GDM1 (cell line): ENCODE data around the gene ALPK1.

Experiments used
- DNase-seq: peaks from one replicate; lab custom pipeline; 2025; lab: John Stamatoyannopoulos, UW

Gene ALPK1

DNA sequence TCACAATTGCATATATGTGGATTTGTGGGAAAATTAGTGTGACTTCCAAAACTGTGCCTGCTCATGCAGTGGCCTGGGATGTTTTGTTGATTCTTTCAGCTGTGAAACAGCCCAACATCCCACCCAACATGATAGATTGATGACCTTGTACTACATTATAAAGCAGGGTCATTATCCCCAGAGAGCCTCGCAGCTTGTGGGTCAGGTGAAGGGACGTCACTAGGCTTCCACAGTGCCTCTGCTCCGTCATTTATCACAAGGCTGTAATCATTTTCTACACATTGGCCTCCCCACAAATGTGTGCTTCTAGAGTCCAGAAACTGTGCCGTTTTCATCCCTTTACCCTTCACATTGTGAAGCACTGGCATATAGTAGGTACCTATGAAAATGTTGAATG, 31.6 kb downstream of the ALPK1 start:
- DNase-seq, result no peak

- no peak for DNase-seq
Observed at GRCh38 chr4:112329672-112330375, 32.7 kb downstream of the ALPK1 start.

GRCh38 chr4:112330921-112331320, 33.8 kb downstream of the ALPK1 start:
- DNase-seq, result no peak

DNA sequence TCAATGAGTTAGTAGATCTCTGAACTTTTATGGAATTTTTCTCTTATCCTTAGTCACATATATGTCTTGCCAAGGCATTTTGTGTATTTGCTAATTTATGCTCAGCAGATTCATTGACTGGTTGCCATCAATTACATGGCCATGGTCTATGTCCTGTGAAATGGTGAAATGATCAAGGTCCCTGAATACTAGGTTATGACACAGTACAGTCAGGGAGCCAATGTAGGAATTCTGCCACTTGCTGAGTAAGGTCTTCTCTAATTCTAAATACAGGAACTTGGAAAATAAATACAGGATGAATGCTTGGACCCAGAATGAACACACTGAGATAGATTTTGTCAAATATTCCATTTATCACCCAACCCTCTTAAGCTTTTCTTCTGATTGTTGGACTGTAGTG, 35.2 kb downstream of the ALPK1 start:
- no peak for DNase-seq

DNA sequence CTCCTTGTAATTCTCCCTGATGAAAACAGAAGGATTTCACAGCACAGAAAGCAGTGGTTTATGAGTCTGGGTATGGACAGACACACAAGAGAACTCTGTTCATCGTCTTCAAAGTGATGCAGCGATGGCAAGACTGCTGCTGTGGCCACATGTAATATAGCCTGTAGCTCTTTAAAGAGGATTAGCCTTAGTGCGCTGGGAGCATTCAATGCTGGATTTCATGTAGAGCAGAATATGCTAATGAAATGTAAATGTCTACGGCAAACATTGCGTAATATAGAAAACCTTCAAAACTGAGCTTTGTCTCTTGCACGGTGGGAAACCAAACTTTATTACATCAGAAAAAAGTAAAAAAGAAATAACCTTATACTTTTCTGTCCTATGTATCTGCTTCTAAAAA, 42.9 kb downstream of the ALPK1 start:
- no peak for DNase-seq

DNA sequence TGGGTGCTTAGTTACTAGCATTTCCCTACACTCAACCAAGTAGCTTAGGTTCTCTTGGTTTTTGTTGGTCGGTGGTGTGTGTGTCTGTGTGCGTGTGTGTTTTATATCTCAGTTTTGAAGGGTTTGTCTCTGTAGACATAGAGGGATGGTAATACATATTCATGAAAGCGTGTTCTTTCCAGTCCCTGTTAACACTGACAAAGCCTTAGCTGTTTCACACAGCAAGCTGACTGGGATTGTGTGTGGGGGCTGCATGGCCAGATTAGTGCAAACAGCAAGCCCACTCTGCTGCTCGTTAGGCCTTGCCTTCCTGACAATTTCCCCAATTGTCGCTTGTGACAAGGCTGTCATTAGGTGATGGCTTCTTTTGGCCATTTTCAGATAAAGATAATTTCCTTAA, 43.9 kb downstream of the ALPK1 start:
- no peak for DNase-seq

- DNase-seq, result no peak
Observed at GRCh38 chr4:112343330-112344080, 46.3 kb downstream of the ALPK1 start.

DNA sequence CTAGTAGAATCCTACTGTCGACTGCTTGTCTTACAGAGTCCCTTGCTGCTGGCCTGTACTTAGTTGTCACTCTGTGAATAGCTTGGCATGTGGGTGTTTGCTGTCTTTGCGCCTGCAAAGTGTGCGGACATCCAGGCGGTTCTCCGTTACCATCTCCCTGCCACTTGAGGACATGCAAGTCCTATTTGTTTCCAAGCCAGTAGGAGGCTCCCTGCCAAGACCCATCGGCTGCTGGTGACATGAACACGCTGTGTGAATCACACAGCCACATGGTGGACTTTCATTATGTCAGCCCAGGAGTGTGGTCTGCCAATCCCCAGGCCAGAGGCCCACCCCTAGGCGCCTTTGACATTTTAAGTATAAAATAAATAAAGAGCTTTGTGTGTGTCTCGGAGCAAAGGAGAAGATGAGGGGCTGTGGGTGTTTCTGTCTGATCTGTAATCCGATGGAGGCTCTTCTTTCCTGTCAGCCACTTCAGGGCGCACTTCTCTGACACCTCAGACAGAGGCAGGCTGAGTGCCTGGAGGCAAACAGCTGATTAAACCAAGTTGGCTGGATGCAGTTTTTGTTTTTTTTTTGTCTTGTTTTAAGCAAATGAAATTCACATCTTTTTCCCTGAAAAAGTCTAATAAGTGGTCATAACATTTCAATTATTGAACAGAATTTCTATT, 51.5 kb downstream of the ALPK1 start:
- DNase-seq, result no peak

DNA sequence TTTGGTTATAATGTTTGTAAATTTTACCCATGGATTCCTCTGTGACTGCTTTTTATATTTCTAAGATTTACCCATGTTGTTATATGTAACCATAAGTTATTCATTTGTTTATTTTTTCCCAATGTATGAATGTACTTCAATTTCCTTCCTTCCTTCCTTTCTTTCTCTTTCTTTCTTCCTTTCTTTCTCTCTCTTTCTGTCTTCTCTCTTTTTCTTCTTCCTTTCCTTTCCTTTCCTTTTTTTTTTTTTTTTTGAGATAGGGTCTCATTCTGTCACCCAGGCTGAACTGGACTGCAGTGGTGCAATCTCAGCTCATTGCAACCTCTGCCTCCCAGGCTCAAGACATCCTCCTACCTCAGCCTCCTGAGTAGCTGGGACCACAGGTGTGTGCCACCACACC, 55.6 kb downstream of the ALPK1 start:
- DNase-seq, result no peak

DNA sequence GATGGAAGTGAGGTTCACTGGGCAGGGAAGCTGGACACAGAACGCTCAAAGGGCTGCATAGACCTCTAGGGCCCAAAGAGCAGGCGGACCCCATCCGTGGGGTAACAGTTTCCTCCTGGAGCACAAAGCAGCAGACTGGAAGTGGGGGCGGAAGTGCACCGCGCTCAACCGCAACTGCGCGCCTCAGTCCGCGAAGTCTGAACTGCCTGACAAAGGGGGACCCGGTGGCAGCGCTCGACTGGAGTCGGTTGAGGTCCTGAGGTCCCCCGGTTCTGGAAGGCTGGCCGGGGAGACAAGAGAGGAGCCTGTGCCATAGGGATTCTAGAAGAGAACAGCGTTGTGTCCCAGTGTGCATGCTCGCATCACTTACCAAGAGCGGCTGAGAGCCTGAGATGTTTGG, 58.5 kb downstream of the ALPK1 start:
- DNase-seq, result no peak

- DNase-seq, result no peak
Observed at GRCh38 chr4:112357453-112357852, 60.3 kb downstream of the ALPK1 start.

DNA sequence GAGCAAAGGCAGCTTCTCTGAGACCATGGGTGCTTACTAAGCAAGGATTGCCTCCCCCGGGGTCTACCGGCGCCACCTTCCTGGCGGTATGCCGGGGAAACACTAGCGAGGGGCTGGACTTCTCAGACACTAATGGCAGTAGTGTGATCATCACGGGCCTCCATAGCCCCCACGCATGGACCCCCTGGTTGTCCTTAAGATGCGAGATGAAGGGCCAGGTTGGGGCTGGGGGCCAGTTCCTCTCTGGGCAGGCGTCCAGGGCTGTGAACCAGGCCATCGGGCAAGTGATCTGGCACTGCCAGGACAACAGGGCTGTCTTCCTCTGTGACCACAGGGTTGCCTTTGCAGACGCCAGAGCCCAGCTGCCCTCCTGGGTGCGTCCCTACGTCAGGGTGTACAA, 60.7 kb downstream of the ALPK1 start:
- no peak for DNase-seq

GRCh38 chr4:112358415-112358814, 61.2 kb downstream of the ALPK1 start:
- no peak for DNase-seq

DNA sequence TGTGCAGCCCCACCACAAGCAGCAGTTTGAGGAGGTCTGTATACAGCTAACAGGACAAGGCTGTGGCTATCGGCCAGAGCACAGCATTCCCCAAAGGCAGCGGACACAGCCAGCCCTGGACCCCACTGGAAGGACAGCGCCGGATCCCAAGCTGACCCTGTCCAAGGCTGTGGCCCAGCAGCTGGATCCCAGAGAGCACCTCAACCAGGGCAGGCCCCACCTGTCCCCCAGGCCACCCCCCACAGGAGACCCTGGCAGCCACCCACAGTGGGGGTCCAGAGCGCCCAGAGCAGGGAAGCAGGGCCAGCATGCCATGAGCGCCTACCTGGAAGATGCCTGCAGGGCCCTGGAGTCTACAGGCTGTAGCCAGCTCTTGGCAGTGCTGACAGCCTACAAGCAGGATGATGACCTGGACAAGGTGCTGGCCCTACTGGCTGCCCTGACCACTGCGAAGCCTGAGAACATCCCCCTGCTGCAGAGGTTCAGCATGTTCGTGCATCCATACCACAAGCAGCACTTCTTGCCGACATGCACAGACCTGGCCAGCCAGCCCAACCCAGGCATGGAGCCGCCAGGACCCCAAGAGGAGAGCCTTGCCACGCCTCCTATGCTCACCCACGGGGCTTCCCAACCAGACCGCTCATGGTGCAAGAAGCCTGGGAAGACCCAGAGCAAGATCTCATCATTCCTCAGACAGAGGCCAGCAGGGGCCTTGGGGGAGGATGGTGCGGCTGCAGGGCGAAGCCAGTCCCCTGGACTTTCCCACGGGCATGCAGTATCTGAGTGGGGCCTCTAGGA, 62.0 kb downstream of the ALPK1 start:
- no peak for DNase-seq

GRCh38 chr4:112361181-112361791, 64.1 kb downstream of the ALPK1 start:
- no peak for DNase-seq

GRCh38 chr4:112370466-112370865, 73.3 kb downstream of the ALPK1 start:
- DNase-seq, result no peak

- no peak for DNase-seq
Observed at GRCh38 chr4:112371361-112371760, 74.2 kb downstream of the ALPK1 start.

- no peak for DNase-seq
Observed at GRCh38 chr4:112374850-112375249, 77.7 kb downstream of the ALPK1 start.

DNA sequence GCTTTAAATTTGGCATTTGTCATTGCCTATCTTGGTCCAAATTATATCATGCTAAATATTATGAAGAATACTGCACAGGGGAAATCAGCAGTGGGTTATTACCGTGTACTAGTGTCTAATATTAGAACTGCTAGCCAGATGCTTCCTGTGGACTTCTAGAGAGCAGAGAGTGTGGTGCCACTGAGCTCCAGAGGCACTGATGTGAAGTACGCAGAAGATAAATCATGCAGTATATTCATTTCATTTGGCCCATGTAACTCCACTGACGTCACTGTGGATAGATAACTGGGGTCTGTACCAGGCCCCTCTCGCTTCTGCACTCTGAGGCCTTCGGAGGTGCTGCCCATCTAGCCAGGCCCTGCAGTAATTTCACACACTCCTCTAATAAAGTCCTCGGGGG, 80.0 kb downstream of the ALPK1 start:
- DNase-seq, result no peak

DNA sequence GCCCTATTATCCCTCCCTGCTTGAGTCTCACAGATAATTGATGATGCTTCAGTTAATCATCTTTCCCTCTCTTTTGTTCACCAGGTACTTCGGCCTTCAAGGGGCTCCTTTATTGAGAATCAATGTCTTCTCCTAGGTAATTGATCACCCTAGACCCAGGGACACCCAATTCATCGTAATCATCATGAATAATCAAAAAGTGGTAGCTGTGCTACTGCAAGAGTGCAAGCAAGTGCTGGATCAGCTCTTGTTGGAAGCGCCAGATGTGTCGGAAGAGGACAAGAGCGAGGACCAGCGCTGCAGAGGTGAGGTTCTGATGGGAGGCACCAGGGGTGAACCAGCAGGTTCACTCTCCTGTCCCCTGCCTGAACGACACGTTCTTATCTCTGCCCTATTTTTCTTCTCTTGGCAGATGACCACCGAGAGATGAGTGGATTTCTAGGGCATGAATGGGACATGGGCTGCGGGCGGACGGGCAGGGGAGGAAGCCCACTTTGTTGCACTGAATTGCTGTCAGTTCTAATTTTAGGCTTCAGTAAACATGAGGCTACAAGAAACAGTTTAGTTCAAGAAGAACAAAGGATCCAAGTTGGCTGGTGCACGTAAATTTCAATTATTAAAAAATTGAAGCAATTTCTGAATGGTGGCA, 80.5 kb downstream of the ALPK1 start:
- DNase-seq, result no peak

DNA sequence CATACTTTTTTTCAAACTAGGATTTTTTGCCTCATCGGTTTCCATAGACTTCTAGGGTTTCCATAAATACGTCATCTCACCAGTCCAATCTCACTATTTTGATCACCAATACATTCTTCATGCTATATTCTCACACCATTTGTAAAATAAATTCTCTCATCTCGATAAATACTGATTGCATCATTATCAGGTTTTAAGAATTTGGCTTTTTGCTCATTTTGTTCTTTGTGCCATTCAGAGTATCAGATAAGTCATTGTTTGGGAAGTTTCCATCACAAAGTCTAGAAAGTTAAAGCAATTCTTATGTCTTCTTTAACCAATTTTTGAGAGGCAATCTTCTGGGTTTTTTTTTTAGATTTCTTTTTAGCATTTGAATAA, 81.1 kb downstream of the ALPK1 start:
- DNase-seq, result no peak

DNA sequence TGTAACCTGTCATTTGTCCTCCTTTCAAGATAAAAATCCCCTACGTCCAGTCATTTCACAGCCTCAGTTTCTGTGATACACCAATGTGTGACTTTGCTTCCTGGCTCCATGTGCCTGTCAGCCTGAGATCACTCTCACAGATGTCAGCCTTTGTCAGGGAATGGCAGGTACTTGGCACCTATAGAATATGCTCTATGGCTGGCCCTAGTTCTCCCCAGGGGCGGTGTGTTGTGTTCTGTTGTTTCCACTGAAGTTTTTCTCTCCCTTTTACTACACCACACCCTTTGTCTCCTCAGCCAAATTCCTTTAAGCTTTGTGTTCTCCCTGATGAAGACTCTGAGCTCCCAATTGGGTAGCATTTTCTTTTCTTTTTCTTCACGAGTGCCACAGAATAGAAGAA, 81.7 kb downstream of the ALPK1 start:
- no peak for DNase-seq
